GM23338 (cell line): Measurements from ENCODE around the gene RAX2.

ENCODE experiments used
- CTCF ChIP-seq, 2 experiments: fragments of 200-600 bp in 1 of 2; sonication (generic) in 1 of 2; conservative IDR thresholded peaks; 2 replicates each; pipeline versions ENCODE4 v1.5.1 to v1.6.1; 2016 to 2017; ENCODE audit warnings: antibody characterized with exemption in 2 of 2, low read depth in 2 of 2, mild to moderate bottlenecking in 2 of 2, moderate library complexity in 1 of 2
- EZH2 ChIP-seq: fragments of 200-600 bp; sonication (generic); IDR thresholded peaks from one replicate; pipeline ENCODE4 v1.8.0; 2017; ENCODE audit warnings: antibody characterized with exemption, mild to moderate bottlenecking, low read depth; ENCODE audit not compliant: unreplicated experiment
- EZH2phosphoT487 ChIP-seq: fragments of 200-600 bp; sonication (generic); IDR thresholded peaks from one replicate; pipeline ENCODE4 v1.8.1; 2018; ENCODE audit warnings: antibody characterized with exemption; ENCODE audit not compliant: unreplicated experiment
- JUNB ChIP-seq: IDR thresholded peaks from one replicate; pipeline ENCODE4 v1.6.1; 2016; ENCODE audit warnings: antibody characterized with exemption; ENCODE audit not compliant: unreplicated experiment
- ZNF331 ChIP-seq: fragments of 250-450 bp; sonication (Bioruptor Pico); IDR thresholded peaks from 2 replicates; pipeline ENCODE4 v1.5.0; 2020; ENCODE audit warnings: low read depth, mild to moderate bottlenecking, moderate library complexity
- TF ChIP-seq, protein P1 (sequence below): IDR thresholded peaks from one replicate; pipeline ENCODE4 v1.6.1; 2018; ENCODE audit warnings: antibody characterized with exemption; ENCODE audit not compliant: unreplicated experiment

GRCh38 chr19:3785451-3785937 is 13.5 kb upstream of the RAX2 start:
- TF ChIP-seq CTCF (conservative IDR thresholded peaks at IDR 0.05; ENCODE audit: low read depth in 2 of 2) (no peak), ZNF331 (no peak), EZH2phosphoT487 (no peak), EZH2 (no peak), JUNB (no peak)
- TF ChIP-seq, protein P1, sequence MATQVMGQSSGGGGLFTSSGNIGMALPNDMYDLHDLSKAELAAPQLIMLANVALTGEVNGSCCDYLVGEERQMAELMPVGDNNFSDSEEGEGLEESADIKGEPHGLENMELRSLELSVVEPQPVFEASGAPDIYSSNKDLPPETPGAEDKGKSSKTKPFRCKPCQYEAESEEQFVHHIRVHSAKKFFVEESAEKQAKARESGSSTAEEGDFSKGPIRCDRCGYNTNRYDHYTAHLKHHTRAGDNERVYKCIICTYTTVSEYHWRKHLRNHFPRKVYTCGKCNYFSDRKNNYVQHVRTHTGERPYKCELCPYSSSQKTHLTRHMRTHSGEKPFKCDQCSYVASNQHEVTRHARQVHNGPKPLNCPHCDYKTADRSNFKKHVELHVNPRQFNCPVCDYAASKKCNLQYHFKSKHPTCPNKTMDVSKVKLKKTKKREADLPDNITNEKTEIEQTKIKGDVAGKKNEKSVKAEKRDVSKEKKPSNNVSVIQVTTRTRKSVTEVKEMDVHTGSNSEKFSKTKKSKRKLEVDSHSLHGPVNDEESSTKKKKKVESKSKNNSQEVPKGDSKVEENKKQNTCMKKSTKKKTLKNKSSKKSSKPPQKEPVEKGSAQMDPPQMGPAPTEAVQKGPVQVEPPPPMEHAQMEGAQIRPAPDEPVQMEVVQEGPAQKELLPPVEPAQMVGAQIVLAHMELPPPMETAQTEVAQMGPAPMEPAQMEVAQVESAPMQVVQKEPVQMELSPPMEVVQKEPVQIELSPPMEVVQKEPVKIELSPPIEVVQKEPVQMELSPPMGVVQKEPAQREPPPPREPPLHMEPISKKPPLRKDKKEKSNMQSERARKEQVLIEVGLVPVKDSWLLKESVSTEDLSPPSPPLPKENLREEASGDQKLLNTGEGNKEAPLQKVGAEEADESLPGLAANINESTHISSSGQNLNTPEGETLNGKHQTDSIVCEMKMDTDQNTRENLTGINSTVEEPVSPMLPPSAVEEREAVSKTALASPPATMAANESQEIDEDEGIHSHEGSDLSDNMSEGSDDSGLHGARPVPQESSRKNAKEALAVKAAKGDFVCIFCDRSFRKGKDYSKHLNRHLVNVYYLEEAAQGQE = no peak
